Stimulated activated naive CD4-positive, alpha-beta T cell (primary cell): Measurements from ENCODE around the gene MARCHF10.

Experiments
- DNase-seq, 6 experiments: peaks; one replicate each; lab custom pipeline; 2025; lab: John Stamatoyannopoulos, UW

Gene MARCHF10

DNA sequence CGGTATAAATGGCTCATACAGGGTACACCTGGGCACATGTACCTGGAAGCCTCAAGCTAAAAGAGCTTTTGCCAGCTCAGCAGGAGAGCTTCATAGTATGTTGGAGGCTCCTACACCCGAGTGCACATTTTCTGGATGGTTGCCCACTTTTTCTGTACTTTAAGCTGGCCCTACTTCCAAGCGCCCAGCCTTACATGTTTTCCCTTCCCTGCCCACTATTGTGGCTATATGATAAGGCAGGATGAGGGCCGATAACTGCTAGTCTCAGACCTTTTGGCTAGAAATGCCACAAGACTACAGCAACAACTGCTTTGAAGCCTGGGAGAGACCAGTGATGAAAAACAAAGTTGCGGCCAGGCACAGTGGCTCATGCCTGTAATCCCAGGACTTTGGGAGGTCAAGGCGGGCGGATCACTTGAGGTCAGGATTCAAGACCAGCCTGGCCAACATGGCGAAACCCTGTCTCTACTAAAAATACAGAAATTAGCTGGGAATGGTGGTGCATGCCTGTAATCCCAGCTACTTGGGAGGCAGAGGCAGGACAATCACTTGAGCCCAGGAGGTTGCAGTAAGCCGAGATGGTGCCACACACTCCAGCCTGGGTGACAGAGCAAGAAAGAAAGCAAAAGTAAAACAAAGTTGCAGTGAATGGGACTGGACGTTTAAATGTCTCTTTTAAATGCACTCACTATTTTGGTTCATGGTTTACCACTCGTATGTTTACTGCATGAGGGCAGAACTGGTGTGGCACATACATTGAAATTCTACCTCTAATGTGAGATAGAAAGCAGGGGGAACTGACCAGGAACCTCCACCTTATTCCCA lies 14.2 kb upstream of the MARCHF10 start:
- DNase-seq, result no peak

DNA sequence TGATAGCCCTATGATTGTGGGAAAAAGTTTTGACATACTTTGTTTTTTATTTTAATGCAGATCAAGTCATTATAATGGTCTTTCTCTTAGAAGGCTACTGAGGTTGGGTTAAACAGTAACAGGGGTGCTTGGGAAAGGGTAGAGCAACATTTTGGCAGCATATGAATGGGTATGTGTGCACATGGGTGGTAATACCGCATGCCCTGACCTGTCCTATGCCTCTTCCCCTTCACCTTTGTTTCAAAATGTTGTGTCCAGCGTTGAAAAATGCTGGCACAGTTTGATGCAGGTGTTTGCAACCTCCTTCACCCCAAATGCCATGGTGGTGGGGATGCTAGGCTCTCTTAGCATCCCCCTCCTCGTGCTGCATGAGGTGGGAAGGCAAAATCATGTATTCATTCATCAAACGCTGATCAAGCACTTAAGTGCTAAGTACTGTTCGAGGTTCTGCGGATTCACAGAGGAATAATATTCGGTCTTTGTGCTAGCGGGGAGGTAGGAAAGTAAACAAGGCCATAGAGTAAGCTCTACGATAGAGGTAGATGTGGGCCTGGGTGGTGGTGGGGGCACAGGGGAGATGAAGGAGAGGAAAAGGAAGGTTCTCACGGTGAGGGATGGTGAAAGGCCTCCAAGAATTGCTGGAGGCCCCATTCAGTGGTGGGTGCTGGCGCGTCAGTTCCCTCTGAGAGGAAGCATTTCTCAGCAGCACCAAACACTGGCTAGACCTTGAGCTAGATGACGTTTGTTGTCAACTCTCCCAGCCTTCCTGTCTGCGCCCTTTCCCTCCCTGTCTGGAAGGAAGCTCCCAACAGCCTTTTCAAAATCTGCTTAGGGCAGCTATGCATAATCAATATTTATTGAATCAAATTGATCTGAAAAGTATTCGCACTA lies 13.3 kb upstream of the MARCHF10 start:
- DNase-seq, result no peak

- DNase-seq, result no peak
Measured at GRCh38 chr17:62819511-62820221, 11.6 kb upstream of the MARCHF10 start.

DNA sequence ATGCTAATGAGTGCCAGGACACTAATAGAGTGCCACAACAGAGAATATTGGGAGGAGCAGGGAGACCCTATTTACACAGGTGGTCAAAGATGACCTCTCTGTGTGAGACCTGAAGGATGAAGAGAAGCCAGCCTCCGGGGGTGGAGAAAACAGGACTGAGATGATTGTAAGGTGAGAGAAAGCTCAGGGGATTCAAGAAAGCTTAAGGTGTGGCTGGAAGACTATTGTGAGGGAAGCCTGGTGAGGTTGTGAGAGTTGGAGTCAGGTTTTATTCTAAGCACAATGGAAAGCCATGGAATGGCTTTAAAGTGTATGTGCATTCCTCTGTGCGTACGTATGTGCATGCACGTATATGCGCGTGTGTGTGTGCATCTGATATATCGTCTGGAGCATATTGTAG lies 10.4 kb upstream of the MARCHF10 start:
- no peak for DNase-seq

DNA sequence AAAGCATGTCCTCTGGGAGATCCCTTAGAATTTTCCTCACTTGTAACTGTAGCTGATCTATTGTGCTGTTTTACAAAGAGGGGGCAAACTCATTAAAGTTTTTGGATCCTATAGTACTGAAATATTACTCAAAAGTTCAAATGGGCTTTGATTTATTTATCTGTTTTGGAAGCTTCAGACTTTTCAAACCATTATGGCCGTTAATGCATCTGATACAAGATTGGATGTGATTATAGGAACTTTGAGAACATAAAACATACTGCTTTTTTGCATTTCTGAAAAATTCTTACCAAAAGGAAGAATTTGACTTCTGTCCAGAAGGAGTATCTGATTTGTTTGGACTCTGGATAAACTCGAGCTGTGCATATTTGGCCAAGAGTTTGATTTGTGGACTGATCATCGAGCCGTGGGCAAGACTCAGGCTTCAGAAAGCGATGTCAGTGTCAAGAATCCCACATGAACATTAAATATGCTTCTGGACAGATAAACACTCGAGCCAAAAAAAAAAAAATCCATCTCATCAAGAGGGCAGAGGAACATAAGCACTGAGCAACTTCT lies 8.2 kb upstream of the MARCHF10 start:
- no peak for DNase-seq

DNA sequence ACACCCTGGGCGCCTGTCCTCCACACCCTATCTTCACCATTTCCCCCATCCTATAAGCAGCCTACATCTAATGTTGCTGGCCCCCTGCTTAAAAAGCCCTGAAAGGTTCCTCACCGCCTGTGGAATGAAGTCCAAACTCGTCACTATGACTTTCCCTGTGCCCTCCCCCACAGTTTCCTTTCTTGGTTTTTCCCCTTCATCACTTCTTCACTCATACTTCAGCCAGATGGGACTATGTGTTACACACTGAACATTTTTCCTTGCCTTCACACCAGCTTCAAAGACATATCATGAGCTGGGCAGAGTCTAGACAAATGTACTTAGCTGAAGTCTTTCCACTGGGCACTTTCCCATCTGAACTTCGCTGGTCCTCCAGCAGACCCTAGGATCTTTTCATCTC lies 1.5 kb upstream of the MARCHF10 start:
- no peak for DNase-seq

GRCh38 chr17:62808576-62808970 lies 459 bp upstream of the MARCHF10 start:
- DNase-seq, result no peak

GRCh38 chr17:62805234-62805633 lies 2.9 kb downstream of the MARCHF10 start:
- DNase-seq, result no peak

GRCh38 chr17:62804822-62805221 lies 3.3 kb downstream of the MARCHF10 start:
- no peak for DNase-seq

DNA sequence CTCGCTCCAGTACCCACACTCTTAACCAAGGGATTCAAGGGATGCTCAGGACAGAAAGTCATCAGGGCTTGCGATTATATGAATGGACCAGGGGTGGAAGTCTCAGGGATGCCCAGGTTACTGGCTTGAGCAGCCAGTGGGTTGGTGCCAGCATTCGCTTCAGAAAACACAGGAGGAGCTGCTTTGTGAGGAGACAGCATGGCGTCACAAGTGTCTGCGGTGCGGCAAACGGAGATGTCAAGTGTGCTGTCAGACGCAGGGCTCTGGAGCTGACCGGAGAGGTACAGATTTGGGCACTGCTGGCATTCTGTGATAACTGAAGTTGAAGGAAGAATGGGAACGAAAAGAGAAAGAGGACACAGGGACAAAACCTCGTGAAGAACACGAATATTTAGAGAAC lies 4.1 kb downstream of the MARCHF10 start:
- DNase-seq, result no peak

GRCh38 chr17:62802561-62803205 lies 5.4 kb downstream of the MARCHF10 start:
- no peak for DNase-seq

- DNase-seq, result no peak
Measured at GRCh38 chr17:62801553-62802114, 6.5 kb downstream of the MARCHF10 start.

DNA sequence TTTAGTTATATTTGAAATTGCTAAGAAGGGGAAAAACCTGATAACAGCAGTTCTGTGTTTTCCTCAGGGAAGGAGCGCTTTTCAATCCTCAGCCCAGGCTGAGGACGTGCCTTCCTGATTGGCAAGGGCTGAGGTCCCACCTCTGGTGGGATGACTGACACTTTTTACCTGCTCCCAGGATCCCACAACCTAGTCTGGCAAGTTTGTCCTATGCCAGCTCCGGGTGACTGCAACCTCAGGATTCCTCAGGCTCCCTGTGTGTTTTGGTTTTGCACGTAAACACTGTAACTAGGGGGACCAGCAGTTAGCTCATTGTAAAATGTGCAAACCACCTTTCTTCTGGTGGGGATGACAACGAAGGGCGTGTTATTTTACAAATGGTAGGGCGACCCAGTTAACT lies 7.5 kb downstream of the MARCHF10 start:
- DNase-seq, result no peak

- DNase-seq, result no peak
Measured at GRCh38 chr17:62797959-62798358, 10.2 kb downstream of the MARCHF10 start.

GRCh38 chr17:62796291-62796690 lies 11.8 kb downstream of the MARCHF10 start:
- DNase-seq, result no peak

DNA sequence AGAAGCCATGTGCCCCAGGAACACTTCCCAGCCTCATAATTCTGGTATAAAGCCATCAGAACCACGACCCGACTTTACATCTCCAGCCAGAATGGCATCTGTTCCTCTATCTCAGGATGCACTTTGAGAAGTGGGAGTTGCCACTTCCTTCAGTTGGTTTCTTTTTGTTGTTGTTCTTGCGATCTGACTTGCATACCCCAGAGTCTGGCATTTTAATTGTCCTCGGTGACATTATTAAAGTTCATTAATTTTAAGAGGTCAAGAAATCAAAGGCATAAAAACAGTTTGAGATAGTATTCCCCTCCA lies 13.5 kb downstream of the MARCHF10 start:
- no peak for DNase-seq

DNA sequence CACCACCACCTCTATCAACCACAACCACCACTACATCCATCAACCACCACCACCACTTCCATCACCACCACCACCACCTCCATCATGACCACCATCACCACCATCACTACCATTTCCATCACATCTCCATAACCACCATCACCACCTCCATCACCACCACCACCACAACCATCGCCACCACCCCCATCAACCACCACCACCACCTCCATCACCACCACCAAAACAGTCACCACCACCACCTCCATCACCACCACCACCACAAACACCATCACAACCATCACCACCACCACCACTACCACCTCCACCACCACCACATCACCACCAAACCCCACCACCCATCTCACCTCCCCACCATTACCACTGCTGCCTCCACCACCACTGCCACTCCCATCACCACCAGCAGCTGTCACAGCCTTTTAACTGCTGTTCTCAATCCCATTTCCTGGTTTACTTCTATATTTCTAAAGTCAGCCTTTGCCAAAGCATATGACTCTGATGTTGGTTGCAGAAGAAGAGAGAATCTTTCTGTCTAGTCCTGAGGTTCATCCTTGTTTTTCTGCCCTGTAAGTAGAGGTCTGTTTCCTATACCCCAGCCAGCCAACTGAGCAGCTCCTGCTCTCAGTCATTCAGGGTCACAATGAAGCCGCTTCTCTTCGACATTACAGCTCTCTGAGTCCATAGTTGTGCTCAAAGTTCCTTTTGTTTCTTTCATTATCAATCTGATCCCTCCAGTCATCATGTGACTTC lies 14.0 kb downstream of the MARCHF10 start:
- peak in 1 of 6 experiments; percentile 5 for DNase-seq

GRCh38 chr17:62792447-62792800 lies 15.7 kb downstream of the MARCHF10 start:
- no peak for DNase-seq

DNA sequence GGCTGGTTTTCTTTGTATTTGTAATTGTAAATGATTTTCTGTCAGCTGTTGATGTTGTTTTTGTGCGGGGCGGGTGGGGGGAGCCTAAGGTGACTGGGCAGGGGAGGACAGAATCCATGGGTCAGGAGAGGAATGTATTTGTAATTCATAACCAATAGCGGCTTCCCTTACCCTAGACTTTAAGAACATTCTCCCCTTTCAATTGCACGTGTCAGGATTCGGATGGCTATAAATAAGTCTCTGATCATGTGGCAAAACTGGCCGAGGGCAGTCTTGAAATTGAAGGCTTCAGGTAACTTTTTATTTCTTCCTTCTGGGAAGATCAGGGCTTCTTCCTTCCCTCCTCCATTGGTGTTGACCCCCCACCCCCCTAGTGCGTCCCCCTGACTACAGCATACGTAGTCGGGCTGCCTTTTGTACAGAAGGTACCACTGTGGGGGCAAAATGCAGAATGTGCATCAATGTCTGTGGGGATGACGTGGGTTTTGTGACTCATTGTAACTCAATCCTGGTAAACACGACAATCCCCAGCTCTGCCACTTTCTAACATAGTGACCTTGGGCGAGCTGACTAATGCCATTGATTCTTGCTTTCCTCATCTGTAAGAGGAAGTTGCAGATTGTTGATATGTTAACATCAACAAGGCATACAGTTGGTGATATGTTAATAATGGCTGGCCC lies 16.2 kb downstream of the MARCHF10 start:
- DNase-seq, result no peak

GRCh38 chr17:62791235-62791734 lies 16.8 kb downstream of the MARCHF10 start:
- DNase-seq, result no peak
